ENCODE measurements around the gene GALNT10.

DNA sequence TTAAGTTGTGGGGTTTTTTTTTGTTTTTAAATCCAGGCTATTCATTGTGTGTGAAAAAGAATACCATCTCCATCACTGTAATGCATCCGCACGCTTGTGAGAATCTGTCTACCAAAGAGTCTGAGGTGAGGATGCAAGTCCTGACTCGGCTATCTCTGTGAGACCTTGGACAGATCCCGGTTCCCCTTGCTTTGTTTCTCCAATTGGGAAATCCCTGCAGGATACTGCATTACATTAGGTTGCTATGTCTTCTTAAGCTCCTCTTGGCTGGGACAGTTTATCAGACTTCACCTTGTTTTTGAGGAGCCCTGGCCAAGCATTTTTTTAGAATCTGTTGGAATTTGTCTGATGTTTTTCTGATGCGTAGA lies 46.8 kb downstream of the GALNT10 start:
- TF ChIP-seq, protein P1, sequence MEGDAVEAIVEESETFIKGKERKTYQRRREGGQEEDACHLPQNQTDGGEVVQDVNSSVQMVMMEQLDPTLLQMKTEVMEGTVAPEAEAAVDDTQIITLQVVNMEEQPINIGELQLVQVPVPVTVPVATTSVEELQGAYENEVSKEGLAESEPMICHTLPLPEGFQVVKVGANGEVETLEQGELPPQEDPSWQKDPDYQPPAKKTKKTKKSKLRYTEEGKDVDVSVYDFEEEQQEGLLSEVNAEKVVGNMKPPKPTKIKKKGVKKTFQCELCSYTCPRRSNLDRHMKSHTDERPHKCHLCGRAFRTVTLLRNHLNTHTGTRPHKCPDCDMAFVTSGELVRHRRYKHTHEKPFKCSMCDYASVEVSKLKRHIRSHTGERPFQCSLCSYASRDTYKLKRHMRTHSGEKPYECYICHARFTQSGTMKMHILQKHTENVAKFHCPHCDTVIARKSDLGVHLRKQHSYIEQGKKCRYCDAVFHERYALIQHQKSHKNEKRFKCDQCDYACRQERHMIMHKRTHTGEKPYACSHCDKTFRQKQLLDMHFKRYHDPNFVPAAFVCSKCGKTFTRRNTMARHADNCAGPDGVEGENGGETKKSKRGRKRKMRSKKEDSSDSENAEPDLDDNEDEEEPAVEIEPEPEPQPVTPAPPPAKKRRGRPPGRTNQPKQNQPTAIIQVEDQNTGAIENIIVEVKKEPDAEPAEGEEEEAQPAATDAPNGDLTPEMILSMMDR (IDR thresholded peaks at IDR 0.05) = no peak
- TF ChIP-seq EZH2phosphoT487 (IDR thresholded peaks at IDR 0.05) (no peak), EZH2 (IDR thresholded peaks at IDR 0.05) (no peak)
